ENCODE results near the gene CCDC154.

DNA sequence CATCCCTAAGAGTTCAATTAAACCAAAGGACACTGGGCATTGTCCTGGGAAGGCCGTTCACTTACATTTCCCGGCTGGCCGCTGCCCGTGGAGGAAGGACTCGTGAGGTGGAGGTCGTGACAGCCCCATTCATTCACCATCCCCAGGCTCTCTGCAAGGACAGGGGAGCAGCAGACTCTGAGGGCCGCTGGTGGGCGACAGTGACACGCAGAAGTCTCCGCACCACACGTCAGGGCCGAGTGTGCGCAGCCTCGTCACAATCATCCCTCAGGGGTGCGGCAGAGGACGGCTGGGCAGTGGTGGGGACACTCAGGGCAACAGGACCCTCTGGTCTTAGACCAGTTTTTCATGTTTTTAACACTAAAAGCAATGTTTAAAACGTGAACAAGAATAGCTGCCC lies 51.5 kb downstream of the CCDC154 start:
- no peak for TF ChIP-seq POLR2A (IDR thresholded peaks at IDR 0.05)
- TF ChIP-seq, protein P1, sequence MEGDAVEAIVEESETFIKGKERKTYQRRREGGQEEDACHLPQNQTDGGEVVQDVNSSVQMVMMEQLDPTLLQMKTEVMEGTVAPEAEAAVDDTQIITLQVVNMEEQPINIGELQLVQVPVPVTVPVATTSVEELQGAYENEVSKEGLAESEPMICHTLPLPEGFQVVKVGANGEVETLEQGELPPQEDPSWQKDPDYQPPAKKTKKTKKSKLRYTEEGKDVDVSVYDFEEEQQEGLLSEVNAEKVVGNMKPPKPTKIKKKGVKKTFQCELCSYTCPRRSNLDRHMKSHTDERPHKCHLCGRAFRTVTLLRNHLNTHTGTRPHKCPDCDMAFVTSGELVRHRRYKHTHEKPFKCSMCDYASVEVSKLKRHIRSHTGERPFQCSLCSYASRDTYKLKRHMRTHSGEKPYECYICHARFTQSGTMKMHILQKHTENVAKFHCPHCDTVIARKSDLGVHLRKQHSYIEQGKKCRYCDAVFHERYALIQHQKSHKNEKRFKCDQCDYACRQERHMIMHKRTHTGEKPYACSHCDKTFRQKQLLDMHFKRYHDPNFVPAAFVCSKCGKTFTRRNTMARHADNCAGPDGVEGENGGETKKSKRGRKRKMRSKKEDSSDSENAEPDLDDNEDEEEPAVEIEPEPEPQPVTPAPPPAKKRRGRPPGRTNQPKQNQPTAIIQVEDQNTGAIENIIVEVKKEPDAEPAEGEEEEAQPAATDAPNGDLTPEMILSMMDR (IDR thresholded peaks at IDR 0.05) = no peak
